GM12878 (cell line): Measurements from ENCODE around the gene ING4. TPM values are rescaled to one million over a fixed set of nuclear protein-coding genes. Genes with fewer than 3 reads are reported as not detected.

ENCODE experiments used
- BCLAF1 ChIP-seq: fragments of 450-650 bp; IDR thresholded peaks from 2 replicates; pipeline ENCODE4 v1.6.1; 2017; ENCODE audit warnings: antibody characterized with exemption, mild to moderate bottlenecking, moderate library complexity
- CREB1 ChIP-seq: IDR thresholded peaks from 2 replicates; pipeline ENCODE4 v1.6.1; 2012; ENCODE audit warnings: low read depth, mild to moderate bottlenecking, inconsistent platforms
- E2F8 ChIP-seq: fragments of 450-650 bp; IDR thresholded peaks from 2 replicates; pipeline ENCODE4 v1.6.1; 2018; ENCODE audit warnings: mild to moderate bottlenecking, low read depth, moderate library complexity; ENCODE audit not compliant: partially characterized antibody
- ETV6 ChIP-seq, 2 experiments: fragments of 450-650 bp in 1 of 2; IDR thresholded peaks in 1 of 2; conservative IDR thresholded peaks in 1 of 2; 2 replicates each; pipeline ENCODE4 v1.6.1; 2014; ENCODE audit warnings: antibody characterized with exemption in 1 of 2, borderline replicate concordance in 1 of 2, low read depth in 1 of 2, mild to moderate bottlenecking in 1 of 2, moderate library complexity in 1 of 2
- MXI1 ChIP-seq: fragments of 150-350 bp; IDR thresholded peaks from 2 replicates; pipeline ENCODE4 v1.6.1; 2011; ENCODE audit warnings: low read depth, mild to moderate bottlenecking, inconsistent platforms, low read length, improper control_type of control experiment
- POLR2A ChIP-seq: IDR thresholded peaks from 2 replicates; pipeline ENCODE4 v1.6.1; 2011; ENCODE audit warnings: low read depth, mild to moderate bottlenecking, low read length
- RAD21 ChIP-seq: IDR thresholded peaks from 2 replicates; pipeline ENCODE4 v1.6.1; 2011; ENCODE audit warnings: mild to moderate bottlenecking, low read depth, low read length, moderate library complexity; ENCODE audit not compliant: insufficient read depth
- RELB ChIP-seq: fragments of 450-650 bp; IDR thresholded peaks from 2 replicates; pipeline ENCODE4 v1.6.1; 2017; ENCODE audit warnings: low read depth, mild to moderate bottlenecking, moderate library complexity
- SMC3 ChIP-seq: IDR thresholded peaks from 2 replicates; pipeline ENCODE4 v1.6.1; 2011; ENCODE audit warnings: low read length, improper control_type of control experiment, borderline replicate concordance
- ZNF207 ChIP-seq: fragments of 450-650 bp; IDR thresholded peaks from 2 replicates; pipeline ENCODE4 v1.6.1; 2014; ENCODE audit warnings: antibody characterized with exemption, mild to moderate bottlenecking, borderline replicate concordance
- ZNF687 ChIP-seq: fragments of 450-650 bp; IDR thresholded peaks from 2 replicates; pipeline ENCODE4 v1.6.1; 2017; ENCODE audit warnings: mild to moderate bottlenecking, moderate library complexity
- polyA plus RNA-seq, 11 experiments: library from polyadenylated mRNA; depleted of rRNA in 4 of 11; unstranded in 6 of 11; stranded (reverse) in 5 of 11; fragments of >200 nt; fragmentation: Nextera tagmentation in 4 of 11; fragmentation: Illumina TruSeq in 1 of 11; extraction: Ambion mirVana in 4 of 11; extraction: Trizol in 1 of 11; gene quantifications; 1 replicate in 1 of 11; 2 replicates in 10 of 11; pipeline versions ENCODE4 v1.2.1 to v1.2.3, GENCODE V29; 2011 to 2016; ENCODE audit warnings: inconsistent platforms in 2 of 11, missing spikeins in 2 of 11, low read depth in 1 of 11
- total RNA-seq, 4 experiments: library from RNA; depleted of rRNA in 3 of 4; stranded (reverse); fragments of >200 nt in 3 of 4; fragmentation: Illumina TruSeq in 1 of 4; extraction: Trizol in 1 of 4; gene quantifications; 2 replicates each; pipeline versions ENCODE4 v1.2.1 to v1.2.3, GENCODE V29; 2013 to 2021

The ING4 gene
- total and polyA plus RNA-seq, 10 of the 15 experiments (the other 5 are each of a cell fraction or from before 2014, with no cell fraction given): 7.2 to 53.9 (median 21.8) TPM

- TF ChIP-seq ZNF687 (peak; percentile 87), E2F8 (no peak), ZNF207 (no peak), POLR2A (peak; percentile 85), RAD21 (no peak), CREB1 (0 out of 2 replicates have a peak, but pooled peaks have one; percentile 1), RELB (peak; percentile 31; the same call in 1 of the 2 replicates), BCLAF1 (no peak), MXI1 (no peak), SMC3 (no peak), ETV6 (conservative IDR thresholded peaks at IDR 0.05 in 1 of 2, IDR thresholded peaks at IDR 0.05 in 1 of 2; ENCODE audit: borderline replicate concordance in 1 of 2, low read depth in 1 of 2) (0 out of 4 replicates have a peak, but pooled peaks of 1 of the 2 experiments have one; percentile 72)
These were observed 30.6 kb downstream of the ING4 start (continued) for GRCh38 chr12:6632026-6632983.
